GM18526 (cell line): ENCODE data around the gene MTRF1.

ENCODE experiments used
- POLR2A ChIP-seq: IDR thresholded peaks from 3 replicates; pipeline ENCODE4 v1.6.1; 2011; ENCODE audit not compliant: insufficient read length; ENCODE audit errors: extremely low read depth

The MTRF1 gene

GRCh38 chr13:41206467-41206866 lies 56.9 kb downstream of the MTRF1 start:
- no peak for TF ChIP-seq POLR2A

- TF ChIP-seq POLR2A = no peak
Observed at GRCh38 chr13:41203810-41204209, 59.6 kb downstream of the MTRF1 start.

GRCh38 chr13:41200126-41200525 lies 63.2 kb downstream of the MTRF1 start:
- TF ChIP-seq POLR2A = no peak

DNA sequence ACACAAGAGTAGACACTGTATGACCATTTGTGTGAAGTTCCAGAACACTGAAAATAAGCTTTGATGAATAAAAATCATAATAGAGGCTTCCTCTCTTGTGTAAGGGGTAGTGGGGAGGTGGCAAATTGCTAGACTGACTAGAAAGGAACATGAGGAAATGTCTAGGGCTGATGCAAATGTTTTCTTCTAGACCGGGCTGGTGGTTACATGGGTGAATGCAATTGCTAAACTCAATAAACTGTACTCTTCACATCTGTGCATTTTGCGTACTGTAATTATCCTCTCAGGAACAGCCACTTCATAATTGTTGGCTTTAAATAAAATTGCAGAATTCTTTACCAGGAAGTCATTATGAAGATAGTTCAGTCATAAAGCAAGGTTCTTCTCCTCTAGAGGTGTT lies 63.9 kb downstream of the MTRF1 start:
- no peak for TF ChIP-seq POLR2A

- TF ChIP-seq POLR2A = no peak
Observed at GRCh38 chr13:41199079-41199478, 64.3 kb downstream of the MTRF1 start.

DNA sequence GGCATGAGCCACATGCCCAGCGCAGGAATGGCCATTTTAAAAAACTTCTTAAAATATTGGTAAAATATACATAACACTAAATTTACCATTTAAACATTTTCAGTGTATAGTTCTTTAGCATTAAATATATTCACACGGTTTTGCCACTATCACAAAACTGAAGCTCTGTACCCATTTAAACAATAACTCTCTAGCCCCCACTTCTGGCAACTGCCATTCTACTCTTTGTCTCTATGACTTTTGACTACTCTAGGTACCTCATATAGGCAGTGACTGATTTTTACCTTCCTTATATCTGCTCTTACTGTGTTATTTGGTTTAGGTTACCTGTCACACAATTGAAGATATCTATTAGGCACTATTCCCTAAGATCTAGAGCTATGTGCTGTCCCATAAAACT lies 66.8 kb downstream of the MTRF1 start:
- no peak for TF ChIP-seq POLR2A

- no peak for TF ChIP-seq POLR2A
Observed at GRCh38 chr13:41196011-41196410, 67.4 kb downstream of the MTRF1 start.

DNA sequence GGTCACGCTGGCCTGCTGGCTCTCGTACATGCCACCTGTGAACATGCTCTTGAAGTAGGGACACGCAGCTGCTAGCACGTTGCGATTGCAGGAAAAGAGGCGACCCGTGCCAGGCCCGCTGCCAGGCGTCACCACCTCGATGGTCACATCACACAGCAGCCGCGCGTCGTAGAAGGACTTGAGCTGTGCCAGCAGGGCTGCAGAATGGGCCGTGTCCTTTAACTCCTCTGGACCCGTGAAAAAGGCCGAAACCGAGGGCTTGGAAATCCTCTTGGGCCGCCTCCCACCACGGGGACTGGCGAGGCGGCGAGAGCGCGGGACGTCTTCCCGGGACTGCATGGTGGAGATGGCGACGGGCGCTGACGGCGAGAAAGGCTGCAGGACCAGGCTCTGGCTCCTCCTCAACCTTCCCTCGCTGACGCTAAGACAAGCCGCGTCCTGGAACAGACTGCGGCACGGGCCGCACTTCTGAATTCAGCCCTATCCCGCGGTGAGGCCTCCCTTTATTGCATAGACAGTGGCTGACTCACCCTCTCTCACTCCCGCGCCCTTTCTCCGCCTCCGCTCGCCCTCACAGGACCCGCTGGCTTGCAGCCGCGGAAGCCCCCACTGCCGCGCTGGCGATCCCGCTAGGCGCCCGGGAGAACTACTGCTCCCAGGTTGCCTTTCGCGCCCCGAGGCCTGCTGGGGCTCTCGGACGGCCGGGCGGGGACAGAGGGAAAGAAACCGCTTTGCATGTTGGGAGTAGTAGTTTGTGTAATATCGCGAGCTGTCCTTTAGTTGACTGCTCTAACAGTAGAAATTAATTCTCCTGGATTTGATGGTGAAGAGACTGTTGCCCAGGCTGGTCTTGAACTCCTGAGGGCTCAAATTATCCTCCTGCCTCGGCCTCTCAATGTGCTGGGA lies 69.2 kb downstream of the MTRF1 start, which contains the start of gene KBTBD7:
Gene KBTBD7 (minus strand): TSS at position 651 of the 906 bp plus-strand sequence. CDS start 312 bp downstream, at position 339.
- peak; percentile 53 for TF ChIP-seq POLR2A

DNA sequence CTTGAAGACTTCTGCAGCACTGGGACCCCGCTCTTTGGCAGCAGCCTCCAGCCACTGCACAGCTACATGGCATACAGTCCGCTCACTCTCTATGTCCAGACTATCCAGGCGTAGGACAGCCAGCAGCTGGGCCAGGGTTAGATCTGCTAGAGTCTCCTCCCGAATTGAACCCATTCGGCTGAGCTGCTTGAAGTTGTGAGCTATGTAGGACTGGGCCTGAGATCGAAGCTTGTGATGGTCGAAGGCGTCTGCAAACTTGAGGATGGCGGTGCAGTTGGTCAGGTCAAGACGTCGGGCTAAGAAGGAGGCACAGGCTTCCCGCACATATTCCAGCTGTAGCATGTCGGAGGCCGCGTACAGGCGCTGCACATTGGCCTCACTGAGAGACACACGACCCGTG lies 69.9 kb downstream of the MTRF1 start:
- no peak for TF ChIP-seq POLR2A

GRCh38 chr13:41188584-41188983 lies 74.8 kb downstream of the MTRF1 start:
- no peak for TF ChIP-seq POLR2A

DNA sequence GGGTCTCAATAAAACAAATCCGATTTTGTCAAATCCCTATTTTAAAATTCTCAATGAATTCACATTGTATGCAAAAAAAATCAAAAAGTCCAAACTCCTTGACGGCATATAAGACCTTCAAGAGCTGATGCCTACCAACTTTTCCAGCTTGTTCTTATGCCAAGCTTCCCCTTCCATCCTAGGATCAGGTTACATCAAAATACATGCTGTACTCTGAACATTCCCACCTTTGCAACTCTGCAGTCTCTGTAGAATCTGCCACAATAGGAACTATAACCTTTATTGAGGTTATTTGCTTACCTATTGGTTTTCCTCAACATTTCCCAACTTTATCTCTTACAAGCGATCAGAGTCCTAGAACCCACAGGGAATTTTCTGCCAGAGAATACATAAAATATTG lies 76.9 kb downstream of the MTRF1 start:
- no peak for TF ChIP-seq POLR2A

GRCh38 chr13:41182231-41182630 lies 81.1 kb downstream of the MTRF1 start:
- TF ChIP-seq POLR2A = no peak

- no peak for TF ChIP-seq POLR2A
Observed at GRCh38 chr13:41179593-41180250, 83.7 kb downstream of the MTRF1 start.

DNA sequence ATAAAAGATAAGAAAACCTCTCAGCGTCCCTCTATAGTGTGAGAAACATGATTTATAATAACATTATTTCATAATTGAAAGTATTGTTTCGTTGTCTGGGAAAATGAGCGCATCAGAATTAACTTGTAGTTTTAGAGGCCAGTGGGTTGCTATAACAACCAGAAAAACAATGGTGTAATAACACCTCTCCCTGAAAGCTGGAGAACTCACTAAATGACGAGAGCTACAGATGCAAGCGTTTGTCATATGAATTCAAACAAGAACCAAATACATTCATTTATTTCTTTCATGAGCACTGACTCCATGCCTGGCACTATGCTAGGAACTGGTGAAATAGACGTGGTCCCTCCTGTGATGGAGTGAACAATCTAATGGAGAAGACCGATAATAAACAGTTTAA lies 85.3 kb downstream of the MTRF1 start:
- no peak for TF ChIP-seq POLR2A

GRCh38 chr13:41177616-41178015 lies 85.8 kb downstream of the MTRF1 start:
- TF ChIP-seq POLR2A = no peak
